Spleen (tissue), 11 donors: ENCODE data around the gene PITPNC1. TPM values are rescaled to one million over a fixed set of nuclear protein-coding genes. Genes with fewer than 3 reads are reported as not detected.
"Not testable (repeated sequence)": the region's sequence is repeated elsewhere in the genome, so short reads cannot be mapped to it uniquely, and the experiment has no call there.

ENCODE experiments used
- DNase-seq: peaks from one replicate; pipeline ENCODE4 v3.0.0-alpha.2; 2020
- H3K27ac ChIP-seq, 8 donors: fragments of 200-600 bp; sonication (generic) in 7 of 8; 1 replicate in 4 of 8; 2 replicates in 4 of 8; pipeline versions ENCODE4 v1.5.0 to v1.8.0; 2016 to 2021; ENCODE audit warnings: inconsistent platforms in 4 of 8, mild to moderate bottlenecking in 4 of 8, moderate library complexity in 1 of 8
- H3K27me3 ChIP-seq, 7 donors: fragments of 200-600 bp; sonication (generic) in 6 of 7; replicated peaks in 1 of 7; 1 replicate in 4 of 7; 2 replicates in 3 of 7; pipeline versions ENCODE4 v1.5.0 to v1.8.0; 2016 to 2021; ENCODE audit warnings: inconsistent platforms in 3 of 7, mild to moderate bottlenecking in 1 of 7
- H3K36me3 ChIP-seq, 6 donors: fragments of 200-600 bp; sonication (generic) in 5 of 6; 1 replicate in 4 of 6; 2 replicates in 2 of 6; pipeline versions ENCODE4 v1.5.0 to v1.8.0; 2016 to 2021; ENCODE audit warnings: inconsistent platforms in 2 of 6
- H3K4me1 ChIP-seq, 6 donors: fragments of 200-600 bp; sonication (generic) in 5 of 6; 1 replicate in 3 of 6; 2 replicates in 3 of 6; pipeline versions ENCODE4 v1.5.0 to v1.8.0; 2016 to 2021; ENCODE audit warnings: inconsistent platforms in 3 of 6
- H3K4me3 ChIP-seq, 8 donors: fragments of 200-600 bp; sonication (generic) in 7 of 8; 1 replicate in 4 of 8; 2 replicates in 4 of 8; pipeline versions ENCODE4 v1.5.0 to v1.8.0; 2016 to 2021; ENCODE audit warnings: inconsistent platforms in 4 of 8, mild to moderate bottlenecking in 4 of 8, moderate library complexity in 2 of 8
- H3K9me3 ChIP-seq, 8 donors: fragments of 200-600 bp; sonication (generic) in 7 of 8; 1 replicate in 4 of 8; 2 replicates in 4 of 8; pipeline versions ENCODE4 v1.5.0 to v1.8.0; 2016 to 2021; ENCODE audit warnings: inconsistent platforms in 4 of 8
- POLR2A ChIP-seq, 3 donors: fragments of 450-650 bp; IDR thresholded peaks; one replicate each; pipeline ENCODE4 v1.5.1; 2017; ENCODE audit warnings: antibody characterized with exemption in 3 of 3, mild to moderate bottlenecking in 1 of 3
- POLR2AphosphoS5 ChIP-seq, 3 donors: sonication (generic); formaldehyde crosslinking; IDR thresholded peaks; one replicate each; pipeline ENCODE4 v1.5.1; 2017; ENCODE audit warnings: antibody characterized with exemption in 3 of 3
- WGBS, 5 donors: extraction: QIAGEN DNeasy Blood & Tissue Kit in 3 of 5; methylation state at CpG; one replicate each; pipeline versions ENCODE4 v1.1.5 to v1.1.7; 2013 to 2018; 5-methylcytosine and 5-hydroxymethylcytosine counted together
- intact Hi-C: fragments of 100-400 bp; cut with DNase I; formaldehyde crosslinking; loops from one replicate; pipeline ENCODE4 v1.15.0; 2023; ENCODE audit warnings: low total_unique reads
- polyA plus RNA-seq, 3 donors: library from polyadenylated mRNA; stranded (reverse); fragments of 200-250 nt; gene quantifications; one replicate each; pipeline ENCODE4 v1.2.1, GENCODE V29; 2013
- total RNA-seq, 7 donors: library from RNA; depleted of rRNA in 3 of 7; stranded (reverse); fragments of >200 nt in 3 of 7; fragmentation: NEBNext Ultra II Directional in 4 of 7; extraction: Animal tissue kit (Norgen Biotek cat#: 25700) in 4 of 7; gene quantifications; one replicate each; pipeline versions ENCODE4 v1.1.0 to v1.2.1, GENCODE V29; 2016 to 2021
- TF ChIP-seq, protein P1 (sequence below), 11 experiments: fragments of 200-600 bp in 7 of 11; fragments of 450-650 bp in 4 of 11; sonication (generic) in 4 of 11; IDR thresholded peaks in 8 of 11; conservative IDR thresholded peaks in 3 of 11; 1 replicate in 7 of 11; 2 replicates in 4 of 11; pipeline versions ENCODE4 v1.4.0 to v1.8.0; 2016 to 2021; ENCODE audit warnings: antibody characterized with exemption in 11 of 11, inconsistent platforms in 4 of 11, mild to moderate bottlenecking in 1 of 11
- donor health status: healthy with polysubstance abuse.
- donor health status: DM: no; HTN: no; CAD: no; lungs with moderate emphysema.
- donor health status: DM: no; HTN: no; CAD: no.
- donor health status: Bipolar disorder and iron deficiency.
- donor health status: healthy.
- donor health status: DM: no; HTN: no; CAD: no.
- donor health status: DM: yes; HTN: yes; CAD: no.

The PITPNC1 gene
- total and polyA plus RNA-seq, 10 donors: 5.8 to 33.8 (median 18.8) TPM

- DNase-seq: no peak
- H3K36me3 ChIP-seq: no peaks in the 10 kb centered on the region
- H3K9me3 ChIP-seq: no peaks in the 10 kb centered on the region
- intact Hi-C loops: no loop called here
- peak overlapping the region in 3 of 8 donors; percentile 67 to 85 (median 75) for H3K27ac ChIP-seq
- H3K4me1 ChIP-seq: peaks cover 4 to 82% (median 33%) of the 10 kb centered on the region in 6 donors
- no peaks in the 10 kb centered on the region for H3K27me3 ChIP-seq
- H3K4me3 ChIP-seq: no peak overlapping the region
- WGBS, 5 donors: 89 to 97% (median 95%) methylated on average over 6 to 7 of the region's 7 CpGs
- TF ChIP-seq POLR2AphosphoS5 (IDR thresholded peaks at IDR 0.05): no peak
- TF ChIP-seq POLR2A (IDR thresholded peaks at IDR 0.05): no peak
- TF ChIP-seq, protein P1, sequence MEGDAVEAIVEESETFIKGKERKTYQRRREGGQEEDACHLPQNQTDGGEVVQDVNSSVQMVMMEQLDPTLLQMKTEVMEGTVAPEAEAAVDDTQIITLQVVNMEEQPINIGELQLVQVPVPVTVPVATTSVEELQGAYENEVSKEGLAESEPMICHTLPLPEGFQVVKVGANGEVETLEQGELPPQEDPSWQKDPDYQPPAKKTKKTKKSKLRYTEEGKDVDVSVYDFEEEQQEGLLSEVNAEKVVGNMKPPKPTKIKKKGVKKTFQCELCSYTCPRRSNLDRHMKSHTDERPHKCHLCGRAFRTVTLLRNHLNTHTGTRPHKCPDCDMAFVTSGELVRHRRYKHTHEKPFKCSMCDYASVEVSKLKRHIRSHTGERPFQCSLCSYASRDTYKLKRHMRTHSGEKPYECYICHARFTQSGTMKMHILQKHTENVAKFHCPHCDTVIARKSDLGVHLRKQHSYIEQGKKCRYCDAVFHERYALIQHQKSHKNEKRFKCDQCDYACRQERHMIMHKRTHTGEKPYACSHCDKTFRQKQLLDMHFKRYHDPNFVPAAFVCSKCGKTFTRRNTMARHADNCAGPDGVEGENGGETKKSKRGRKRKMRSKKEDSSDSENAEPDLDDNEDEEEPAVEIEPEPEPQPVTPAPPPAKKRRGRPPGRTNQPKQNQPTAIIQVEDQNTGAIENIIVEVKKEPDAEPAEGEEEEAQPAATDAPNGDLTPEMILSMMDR (IDR thresholded peaks at IDR 0.05 in 8 of 11, conservative IDR thresholded peaks at IDR 0.05 in 3 of 11): no peak
These were observed 99.8 kb downstream of the PITPNC1 start for GRCh38 chr17:67476787-67477335.

- no peak for DNase-seq
- no peaks in the 10 kb centered on the region for H3K36me3 ChIP-seq
- H3K27me3 ChIP-seq: no peaks in the 10 kb centered on the region
- no peaks in the 10 kb centered on the region for H3K9me3 ChIP-seq
- TF ChIP-seq POLR2A (IDR thresholded peaks at IDR 0.05) (no peak), POLR2AphosphoS5 (IDR thresholded peaks at IDR 0.05) (peak in 1 of 3 donors; percentile 26)
- TF ChIP-seq, protein P1 (IDR thresholded peaks at IDR 0.05 in 8 of 11, conservative IDR thresholded peaks at IDR 0.05 in 3 of 11): no peak
- intact Hi-C loops: no loop called here
- no peak overlapping the region for H3K4me3 ChIP-seq
- H3K27ac ChIP-seq: peak overlapping the region in 6 of 8 donors; percentile 22 to 85 (median 65)
- peaks cover 4 to 90% (median 38%) of the 10 kb centered on the region in 6 donors for H3K4me1 ChIP-seq
- WGBS, 5 donors: 78 to 90% (median 83%) methylated on average over 4 of the region's 4 CpGs
These were observed 100.6 kb downstream of the PITPNC1 start for GRCh38 chr17:67477687-67478086.

GRCh38 chr17:67478401-67479041 lies 101.4 kb downstream of the PITPNC1 start:
- Histone ChIP-seq H3K4me1 (peaks cover 4 to 96% (median 41%) of the 10 kb centered on the region in 6 donors), H3K27me3 (no peaks in the 10 kb centered on the region), H3K9me3 (no peaks in the 10 kb centered on the region), H3K36me3 (no peaks in the 10 kb centered on the region), H3K4me3 (no peak overlapping the region), H3K27ac (peak overlapping the region in 6 of 8 donors; percentile 23 to 85 (median 65))
- no peak for DNase-seq
- intact Hi-C loops: no loop called here
- 79 to 81% (median 80%) methylated on average over 8 of the region's 8 CpGs for WGBS, 5 donors
- no peak for TF ChIP-seq POLR2AphosphoS5 (IDR thresholded peaks at IDR 0.05)
- TF ChIP-seq, protein P1 (IDR thresholded peaks at IDR 0.05 in 8 of 11, conservative IDR thresholded peaks at IDR 0.05 in 3 of 11): no peak
- TF ChIP-seq POLR2A (IDR thresholded peaks at IDR 0.05): no peak

GRCh38 chr17:67479148-67479547 lies 102.1 kb downstream of the PITPNC1 start:
- Histone ChIP-seq H3K27ac (peak overlapping the region in 3 of 8 donors; percentile 67 to 85 (median 69)), H3K27me3 (no peaks in the 10 kb centered on the region), H3K4me3 (no peak overlapping the region), H3K9me3 (no peaks in the 10 kb centered on the region), H3K4me1 (peaks cover 4 to 92% (median 39%) of the 10 kb centered on the region in 6 donors), H3K36me3 (no peaks in the 10 kb centered on the region)
- TF ChIP-seq, protein P1 (IDR thresholded peaks at IDR 0.05 in 8 of 11, conservative IDR thresholded peaks at IDR 0.05 in 3 of 11): no peak
- TF ChIP-seq POLR2A (IDR thresholded peaks at IDR 0.05) (no peak), POLR2AphosphoS5 (IDR thresholded peaks at IDR 0.05) (no peak)
- intact Hi-C loops: no loop called here
- WGBS, 5 donors: 71 to 81% (median 78%) methylated on average over 3 of the region's 3 CpGs
- no peak for DNase-seq

DNA sequence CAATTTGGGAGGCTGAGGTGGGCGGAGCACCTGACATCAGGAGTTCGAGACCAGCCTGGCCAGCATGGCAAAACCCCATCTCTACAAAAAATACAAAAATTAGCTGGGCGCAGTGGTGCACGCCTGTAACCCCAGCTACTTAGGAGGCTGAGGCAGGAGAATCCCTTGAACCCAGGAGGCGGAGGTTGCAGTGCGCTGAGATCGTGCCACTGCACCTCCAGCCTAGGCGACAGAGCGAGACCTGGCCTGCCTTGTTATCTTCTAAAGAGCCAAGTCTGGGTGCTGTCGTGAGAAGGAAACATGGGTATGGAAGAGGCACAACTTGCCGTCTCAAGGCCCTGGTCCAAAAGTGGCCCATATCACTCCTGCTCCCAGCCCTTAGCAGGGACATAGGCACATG lies 103.9 kb downstream of the PITPNC1 start:
- Histone ChIP-seq H3K4me1 (peaks cover under 1 to 77% (median 22%) of the 10 kb centered on the region in 6 donors), H3K27ac (peak overlapping the region in 5 of 8 donors; percentile 16 to 50 (median 22))
- intact Hi-C loops, H3K27me3 ChIP-seq, DNase-seq, H3K36me3 ChIP-seq, H3K4me3 ChIP-seq, H3K9me3 ChIP-seq: not testable (repeated sequence)
- 94 to 99% (median 97%) methylated on average over 11 of the region's 11 CpGs for WGBS, 5 donors
